IMR-90 (cell line): ENCODE data around the gene KCNN3. TPM values are rescaled to one million over a fixed set of nuclear protein-coding genes. Genes with fewer than 3 reads are reported as not detected.

Experiments
- ATAC-seq: fragments of 200-7000 bp; cut with Tn5 transposase; 2 replicates; pipeline ENCODE4 v1.9.1; 2020; ENCODE audit warnings: low read depth, mild to moderate bottlenecking, moderate library complexity
- BruUV-seq: library from RNA; stranded (reverse); fragments of 400-500 nt; replicated peaks from 2 replicates; lab custom pipeline; 2021; lab: Mats Ljungman, UMichigan
- CTCF ChIA-PET: fragments of 300-600 bp; formaldehyde crosslinking; extraction: SDS; loops from one replicate; lab custom pipeline; 2021; ENCODE audit warnings: antibody characterized with exemption; lab: Yijun Ruan, JAX
- POLR2A ChIA-PET: fragments of 300-600 bp; sonication (Branson Sonifier 250); formaldehyde crosslinking; loops from one replicate; lab custom pipeline; 2022; ENCODE audit warnings: antibody characterized with exemption; ENCODE audit not compliant: unreplicated experiment; lab: Charles Lee
- DNase-seq: peaks from one replicate; pipeline ENCODE4 v3.0.0; 2013
- H2AFZ ChIP-seq: replicated peaks from 2 replicates; pipeline ENCODE3; 2013; ENCODE audit warnings: low read length, mild to moderate bottlenecking; ENCODE audit not compliant: poor library complexity
- H2AK5ac ChIP-seq: 2 replicates; pipeline ENCODE4 v1.6.1; 2013; ENCODE audit warnings: low read depth, low read length, inconsistent platforms
- H2AK9ac ChIP-seq: replicated peaks from 2 replicates; pipeline ENCODE3; 2013; ENCODE audit warnings: mild to moderate bottlenecking, low read depth, low read length, moderate library complexity; ENCODE audit not compliant: poor library complexity
- H2BK120ac ChIP-seq: 2 replicates; pipeline ENCODE4 v1.6.1; 2013; ENCODE audit warnings: low read depth, low read length, inconsistent platforms
- H2BK15ac ChIP-seq: 3 replicates; pipeline ENCODE4 v1.6.1; 2013; ENCODE audit warnings: low read depth, low read length, inconsistent platforms
- H2BK20ac ChIP-seq: 2 replicates; pipeline ENCODE4 v1.6.1; 2013; ENCODE audit warnings: low read depth, mild to moderate bottlenecking, inconsistent platforms, low read length, moderate library complexity
- H2BK5ac ChIP-seq: 2 replicates; pipeline ENCODE4 v1.6.1; 2013; ENCODE audit warnings: mild to moderate bottlenecking, low read depth, low read length, inconsistent platforms; ENCODE audit not compliant: poor library complexity, severe bottlenecking
- H3K14ac ChIP-seq: replicated peaks from 2 replicates; pipeline ENCODE4 v1.6.1; 2013; ENCODE audit warnings: low read depth, low read length, inconsistent platforms
- H3K18ac ChIP-seq: 2 replicates; pipeline ENCODE4 v1.6.1; 2013; ENCODE audit warnings: low read depth, low read length, control low read depth
- H3K23ac ChIP-seq: 2 replicates; pipeline ENCODE4 v1.6.1; 2013; ENCODE audit warnings: low read depth, low read length, inconsistent platforms
- H3K27ac ChIP-seq: 2 replicates; pipeline ENCODE4 v1.5.1; 2013; ENCODE audit warnings: mild to moderate bottlenecking, control low read depth, low read length; ENCODE audit not compliant: insufficient read depth
- H3K27me3 ChIP-seq: 2 replicates; pipeline ENCODE4 v1.6.1; 2013; ENCODE audit warnings: low read length; ENCODE audit not compliant: control insufficient read depth, insufficient read depth
- H3K36me3 ChIP-seq: 2 replicates; pipeline ENCODE4 v1.6.1; 2013; ENCODE audit warnings: low read length, mixed read lengths; ENCODE audit not compliant: control insufficient read depth, insufficient read depth
- H3K4ac ChIP-seq: 2 replicates; pipeline ENCODE4 v1.6.1; 2013; ENCODE audit warnings: low read depth, low read length, inconsistent platforms
- H3K4me1 ChIP-seq: 2 replicates; pipeline ENCODE4 v1.6.1; 2013; ENCODE audit warnings: low read length, mixed read lengths; ENCODE audit not compliant: control insufficient read depth, insufficient read depth
- H3K4me2 ChIP-seq: 2 replicates; pipeline ENCODE4 v1.6.1; 2013; ENCODE audit warnings: low read depth, mild to moderate bottlenecking, control low read depth, low read length, moderate library complexity
- H3K4me3 ChIP-seq: 2 replicates; pipeline ENCODE4 v1.5.1; 2013; ENCODE audit warnings: low read depth, mild to moderate bottlenecking, control low read depth, low read length, moderate library complexity; ENCODE audit not compliant: insufficient read depth
- H3K56ac ChIP-seq: 2 replicates; pipeline ENCODE4 v1.6.1; 2013; ENCODE audit warnings: low read length, inconsistent platforms; ENCODE audit not compliant: insufficient read depth; ENCODE audit errors: extremely low read depth
- H3K79me1 ChIP-seq, 2 experiments: 2 replicates each; pipeline ENCODE4 v1.6.1; 2013; ENCODE audit warnings: low read length in 2 of 2, inconsistent platforms in 1 of 2, low read depth in 1 of 2
- H3K9ac ChIP-seq: 2 replicates; pipeline ENCODE4 v1.6.1; 2013; ENCODE audit warnings: low read depth, low read length, control low read depth
- H3K9me1 ChIP-seq: 2 replicates; pipeline ENCODE4 v1.6.1; 2013; ENCODE audit warnings: low read length, inconsistent platforms; ENCODE audit not compliant: insufficient read depth
- H3K9me3 ChIP-seq: 2 replicates; pipeline ENCODE4 v1.6.1; 2013; ENCODE audit warnings: low read length; ENCODE audit not compliant: control insufficient read depth, insufficient read depth
- H4K20me1 ChIP-seq: 2 replicates; pipeline ENCODE4 v1.6.1; 2013; ENCODE audit warnings: low read length, inconsistent platforms; ENCODE audit not compliant: insufficient read depth
- H4K5ac ChIP-seq: 2 replicates; pipeline ENCODE4 v1.6.1; 2013; ENCODE audit warnings: mild to moderate bottlenecking, low read depth, low read length, control low read depth
- H4K8ac ChIP-seq, 2 experiments: 2 replicates each; pipeline ENCODE4 v1.6.1; 2013; ENCODE audit warnings: low read depth in 2 of 2, low read length in 2 of 2, control low read depth in 1 of 2, inconsistent platforms in 1 of 2
- H4K91ac ChIP-seq: 2 replicates; pipeline ENCODE4 v1.6.1; 2013; ENCODE audit warnings: low read depth, low read length, inconsistent platforms; ENCODE audit not compliant: insufficient read depth
- BHLHE40 ChIP-seq: fragments of 150-350 bp; IDR thresholded peaks from 2 replicates; pipeline ENCODE4 v1.6.1; 2016; ENCODE audit warnings: mild to moderate bottlenecking, low read depth, low read length
- CEBPB ChIP-seq: IDR thresholded peaks from 2 replicates; pipeline ENCODE4 v1.6.1; 2012; ENCODE audit warnings: low read depth, low read length, improper control_type of control experiment
- CHD1 ChIP-seq: IDR thresholded peaks from 2 replicates; pipeline ENCODE4 v1.6.1; 2012; ENCODE audit warnings: low read depth, low read length, improper control_type of control experiment
- CTCF ChIP-seq: conservative IDR thresholded peaks from 2 replicates; pipeline ENCODE4 v1.5.1; 2012; ENCODE audit warnings: mild to moderate bottlenecking, low read depth, low read length, improper control_type of control experiment
- ELK1 ChIP-seq: fragments of 150-350 bp; IDR thresholded peaks from 2 replicates; pipeline ENCODE4 v1.6.1; 2016; ENCODE audit warnings: low read depth, mild to moderate bottlenecking, low read length, moderate library complexity, borderline replicate concordance
- FOS ChIP-seq: fragments of 150-350 bp; IDR thresholded peaks from 2 replicates; pipeline ENCODE4 v1.6.1; 2016; ENCODE audit warnings: low read depth, low read length
- MAFK ChIP-seq: IDR thresholded peaks from 2 replicates; pipeline ENCODE4 v1.6.1; 2012; ENCODE audit warnings: low read depth, low read length, improper control_type of control experiment
- MAZ ChIP-seq: IDR thresholded peaks from 2 replicates; pipeline ENCODE4 v1.6.1; 2012; ENCODE audit warnings: low read depth, mild to moderate bottlenecking, low read length, improper control_type of control experiment, moderate library complexity, borderline replicate concordance
- MXI1 ChIP-seq: IDR thresholded peaks from 2 replicates; pipeline ENCODE4 v1.6.1; 2012; ENCODE audit warnings: low read depth, mild to moderate bottlenecking, low read length, moderate library complexity, borderline replicate concordance
- POLR2A ChIP-seq: IDR thresholded peaks from 2 replicates; pipeline ENCODE4 v1.6.1; 2012; ENCODE audit warnings: mild to moderate bottlenecking, low read depth, low read length
- RAD21 ChIP-seq: IDR thresholded peaks from 2 replicates; pipeline ENCODE4 v1.6.1; 2012; ENCODE audit warnings: low read length, improper control_type of control experiment
- RCOR1 ChIP-seq: IDR thresholded peaks from 2 replicates; pipeline ENCODE4 v1.6.1; 2012; ENCODE audit warnings: mild to moderate bottlenecking, low read length, improper control_type of control experiment; ENCODE audit not compliant: insufficient replicate concordance
- RFX5 ChIP-seq: IDR thresholded peaks from 2 replicates; pipeline ENCODE4 v1.8.0; 2012; ENCODE audit warnings: low read depth, mild to moderate bottlenecking, low read length, moderate library complexity
- USF2 ChIP-seq: fragments of 150-350 bp; IDR thresholded peaks from 2 replicates; pipeline ENCODE4 v1.6.1; 2017; ENCODE audit warnings: mild to moderate bottlenecking, antibody characterized with exemption, low read length, low read depth
- WGBS, 2 experiments: methylation state at CpG; one replicate each; pipeline versions ENCODE4 v1.1.5 to v1.1.7; 2013; ENCODE audit warnings: missing lambda C conversion rate in 2 of 2; ENCODE audit not compliant: insufficient read length in 1 of 2; ENCODE audit errors: extremely low coverage in 2 of 2; 5-methylcytosine and 5-hydroxymethylcytosine counted together
- dilution Hi-C: fragments of 300-500 bp; cut with HindIII; formaldehyde crosslinking; loops from one replicate; pipeline ENCODE4 v1.14.3; 2018; ENCODE audit warnings: low sequenced_read_pairs; ENCODE audit not compliant: unreplicated experiment
- in situ Hi-C: fragments of 300-500 bp; cut with MboI; formaldehyde crosslinking; loops from 3 replicates; pipeline ENCODE4 v1.14.3; 2019; ENCODE audit warnings: low sequenced_read_pairs, inconsistent platforms, mixed read lengths
- intact Hi-C: fragments of 100-400 bp; cut with micrococcal nuclease; formaldehyde crosslinking; loops from 2 replicates; pipeline ENCODE4 v1.10.0; 2022
- polyA plus RNA-seq, 3 experiments: library from polyadenylated mRNA; depleted of rRNA; stranded (reverse); fragments of >200 nt; gene quantifications; 2 replicates each; pipeline ENCODE4 v1.2.3, GENCODE V29; 2012; ENCODE audit warnings: low replicate concordance in 1 of 3
- total RNA-seq: library from RNA; depleted of rRNA; stranded (reverse); fragments of >200 nt; gene quantifications from 2 replicates; pipeline ENCODE4 v1.2.3, GENCODE V29; 2012

Gene KCNN3
- total and polyA plus RNA-seq, 2 of the 4 experiments (the other 2 are of a cell fraction) = 0.02 TPM; not detected in 1

- POLR2A ChIA-PET = no interaction called here
- Histone ChIP-seq H3K18ac (no peak overlapping the region), H3K56ac (no peak overlapping the region), H3K4me2 (no peak overlapping the region), H2AK9ac (no peak overlapping the region), H3K4me3 (no peak overlapping the region), H3K27me3 (peaks cover 75% of the 10 kb centered on the region), H2BK5ac (no peak overlapping the region), H3K4ac (no peak overlapping the region), H3K23ac (no peak overlapping the region), H4K8ac (no peak overlapping the region), H2AK5ac (no peak overlapping the region), H2AFZ (no peak overlapping the region), H3K79me1 (no peaks in the 10 kb centered on the region), H4K91ac (no peak overlapping the region), H3K14ac (no peak overlapping the region), H3K9me3 (no peaks in the 10 kb centered on the region), H4K5ac (no peak overlapping the region), H2BK120ac (no peak overlapping the region), H2BK20ac (no peak overlapping the region), H3K9ac (no peak overlapping the region), H2BK15ac (no peak overlapping the region), H3K4me1 (no peaks in the 10 kb centered on the region), H3K36me3 (no peaks in the 10 kb centered on the region), H3K27ac (no peak overlapping the region), H4K20me1 (no peaks in the 10 kb centered on the region), H3K9me1 (no peaks in the 10 kb centered on the region)
- dilution Hi-C loops (no loop called here), intact Hi-C loops (no loop called here), in situ Hi-C loops (no loop called here)
- peak; percentile 18 for DNase-seq
- TF ChIP-seq ELK1 = no peak
- TF ChIP-seq FOS = no peak
- TF ChIP-seq RFX5 = no peak
- no peak for TF ChIP-seq BHLHE40
- TF ChIP-seq MAZ = no peak
- no peak for TF ChIP-seq CEBPB
- no peak for TF ChIP-seq RCOR1
- TF ChIP-seq MAFK = no peak
- TF ChIP-seq CHD1 = no peak
- TF ChIP-seq RAD21 = no peak
- no peak for TF ChIP-seq CTCF
- no peak for TF ChIP-seq POLR2A
- TF ChIP-seq USF2 = no peak
- TF ChIP-seq MXI1 = no peak
- WGBS, 2 experiments = 14% methylated on average over 4 of the region's 18 CpGs; no CpG with 5 or more reads in 1 of the 2 experiments
- no TSS peak for BruUV-seq
- CTCF ChIA-PET = no interaction called here
- ATAC-seq = peak; percentile 37
These were observed 56.7 kb downstream of the KCNN3 start for GRCh38 chr1:154813300-154813816.
